ENCODE measurements around the gene CACNB3. TPM values are rescaled to one million over a fixed set of nuclear protein-coding genes. Genes with fewer than 3 reads are reported as not detected.
A peak's percentile ranks its signal among the peaks of the same experiment; 100 is the strongest.

Gene CACNB3
- total and polyA plus RNA-seq, 2 of the 13 experiments (the other 11 are each of a cell fraction or from before 2014, with no cell fraction given), result 0.29 to 0.54 TPM

DNA sequence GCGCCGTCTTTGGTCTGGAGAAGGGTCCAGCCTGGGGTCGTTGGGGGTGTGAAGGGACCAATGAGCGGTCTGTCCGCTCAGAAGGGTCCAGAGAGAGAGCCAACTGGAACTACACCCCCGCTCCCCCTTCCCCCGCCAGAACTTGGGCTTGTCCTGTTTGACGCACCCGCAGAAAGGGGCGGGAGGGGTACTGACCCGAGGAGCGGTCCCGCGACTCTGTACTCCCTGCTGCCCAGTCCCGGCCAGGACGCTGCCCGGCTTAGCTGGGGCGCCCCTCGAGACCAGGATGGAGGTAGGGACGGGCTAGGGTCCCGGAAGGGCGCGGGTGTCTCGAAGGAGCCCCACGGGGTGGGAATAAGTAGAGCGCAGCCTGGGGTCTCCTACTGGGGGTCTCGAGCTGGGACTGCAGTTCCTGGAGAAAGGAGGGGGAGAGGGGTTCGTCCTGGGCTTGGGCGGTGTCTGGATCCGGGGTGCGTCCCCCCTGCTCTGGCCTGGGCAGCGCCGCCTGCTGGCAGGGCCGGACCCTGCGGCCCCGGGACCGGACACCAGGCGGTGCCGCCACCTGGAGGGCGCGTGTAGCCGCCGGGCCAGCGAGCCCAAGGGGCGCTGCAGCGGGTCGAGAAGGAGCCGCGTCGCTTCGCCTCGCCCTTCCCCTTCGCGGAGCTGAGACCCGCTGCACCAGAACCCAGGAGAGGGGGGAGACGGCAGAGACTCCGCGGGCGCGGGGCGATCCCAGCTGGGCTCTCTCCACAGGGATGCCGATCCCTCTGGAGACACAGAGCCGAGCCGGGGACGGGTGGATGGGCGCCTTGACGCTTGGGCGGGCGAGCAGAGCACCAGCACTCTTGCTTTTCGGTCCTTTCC is 3.8 kb upstream of the CACNB3 start (continued):
- TF ChIP-seq, protein P1, sequence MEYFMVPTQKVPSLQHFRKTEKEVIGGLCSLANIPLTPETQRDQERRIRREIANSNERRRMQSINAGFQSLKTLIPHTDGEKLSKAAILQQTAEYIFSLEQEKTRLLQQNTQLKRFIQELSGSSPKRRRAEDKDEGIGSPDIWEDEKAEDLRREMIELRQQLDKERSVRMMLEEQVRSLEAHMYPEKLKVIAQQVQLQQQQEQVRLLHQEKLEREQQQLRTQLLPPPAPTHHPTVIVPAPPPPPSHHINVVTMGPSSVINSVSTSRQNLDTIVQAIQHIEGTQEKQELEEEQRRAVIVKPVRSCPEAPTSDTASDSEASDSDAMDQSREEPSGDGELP (IDR thresholded peaks at IDR 0.05; ENCODE audit: borderline replicate concordance, low read depth), result no peak; the same call in 1 of the 2 replicates
- TF ChIP-seq WIZ (CRISPR knock-in tag; IDR thresholded peaks at IDR 0.05) (no peak), ZNF746 (CRISPR knock-in tag; IDR thresholded peaks at IDR 0.05) (peak; percentile 9; the same call in 1 of the 2 replicates), GATA4 (IDR thresholded peaks at IDR 0.05; ENCODE audit: borderline replicate concordance, low read depth) (no peak), SOX5 (CRISPR knock-in tag; IDR thresholded peaks at IDR 0.05; ENCODE audit: borderline replicate concordance) (no peak), KMT2B (CRISPR knock-in tag; IDR thresholded peaks at IDR 0.05) (no peak; the same call in 1 of the 2 replicates), AHR (CRISPR knock-in tag; IDR thresholded peaks at IDR 0.05) (no peak), BRD4 (CRISPR knock-in tag; IDR thresholded peaks at IDR 0.05) (peak; percentile 27; the same call in 1 of the 2 replicates), RAD51 (IDR thresholded peaks at IDR 0.05; ENCODE audit: borderline replicate concordance) (no peak), ZNF790 (CRISPR knock-in tag; IDR thresholded peaks at IDR 0.05; ENCODE audit: borderline replicate concordance) (no peak), ZNF670 (CRISPR knock-in tag; IDR thresholded peaks at IDR 0.05; ENCODE audit: borderline replicate concordance) (0 out of 2 replicates have a peak, but pooled peaks have one; percentile 54)
- TF ChIP-seq, protein P2, sequence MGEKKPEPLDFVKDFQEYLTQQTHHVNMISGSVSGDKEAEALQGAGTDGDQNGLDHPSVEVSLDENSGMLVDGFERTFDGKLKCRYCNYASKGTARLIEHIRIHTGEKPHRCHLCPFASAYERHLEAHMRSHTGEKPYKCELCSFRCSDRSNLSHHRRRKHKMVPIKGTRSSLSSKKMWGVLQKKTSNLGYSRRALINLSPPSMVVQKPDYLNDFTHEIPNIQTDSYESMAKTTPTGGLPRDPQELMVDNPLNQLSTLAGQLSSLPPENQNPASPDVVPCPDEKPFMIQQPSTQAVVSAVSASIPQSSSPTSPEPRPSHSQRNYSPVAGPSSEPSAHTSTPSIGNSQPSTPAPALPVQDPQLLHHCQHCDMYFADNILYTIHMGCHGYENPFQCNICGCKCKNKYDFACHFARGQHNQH (CRISPR knock-in tag; IDR thresholded peaks at IDR 0.05), result peak; percentile 28; the same call in 1 of the 2 replicates
- TF ChIP-seq, protein P3, sequence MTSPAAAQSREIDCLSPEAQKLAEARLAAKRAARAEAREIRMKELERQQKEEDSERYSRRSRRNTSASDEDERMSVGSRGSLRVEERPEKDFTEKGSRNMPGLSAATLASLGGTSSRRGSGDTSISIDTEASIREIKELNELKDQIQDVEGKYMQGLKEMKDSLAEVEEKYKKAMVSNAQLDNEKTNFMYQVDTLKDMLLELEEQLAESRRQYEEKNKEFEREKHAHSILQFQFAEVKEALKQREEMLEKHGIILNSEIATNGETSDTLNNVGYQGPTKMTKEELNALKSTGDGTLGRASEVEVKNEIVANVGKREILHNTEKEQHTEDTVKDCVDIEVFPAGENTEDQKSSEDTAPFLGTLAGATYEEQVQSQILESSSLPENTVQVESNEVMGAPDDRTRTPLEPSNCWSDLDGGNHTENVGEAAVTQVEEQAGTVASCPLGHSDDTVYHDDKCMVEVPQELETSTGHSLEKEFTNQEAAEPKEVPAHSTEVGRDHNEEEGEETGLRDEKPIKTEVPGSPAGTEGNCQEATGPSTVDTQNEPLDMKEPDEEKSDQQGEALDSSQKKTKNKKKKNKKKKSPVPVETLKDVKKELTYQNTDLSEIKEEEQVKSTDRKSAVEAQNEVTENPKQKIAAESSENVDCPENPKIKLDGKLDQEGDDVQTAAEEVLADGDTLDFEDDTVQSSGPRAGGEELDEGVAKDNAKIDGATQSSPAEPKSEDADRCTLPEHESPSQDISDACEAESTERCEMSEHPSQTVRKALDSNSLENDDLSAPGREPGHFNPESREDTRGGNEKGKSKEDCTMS (CRISPR knock-in tag; conservative IDR thresholded peaks at IDR 0.05), result no peak
- TF ChIP-seq, protein P4, sequence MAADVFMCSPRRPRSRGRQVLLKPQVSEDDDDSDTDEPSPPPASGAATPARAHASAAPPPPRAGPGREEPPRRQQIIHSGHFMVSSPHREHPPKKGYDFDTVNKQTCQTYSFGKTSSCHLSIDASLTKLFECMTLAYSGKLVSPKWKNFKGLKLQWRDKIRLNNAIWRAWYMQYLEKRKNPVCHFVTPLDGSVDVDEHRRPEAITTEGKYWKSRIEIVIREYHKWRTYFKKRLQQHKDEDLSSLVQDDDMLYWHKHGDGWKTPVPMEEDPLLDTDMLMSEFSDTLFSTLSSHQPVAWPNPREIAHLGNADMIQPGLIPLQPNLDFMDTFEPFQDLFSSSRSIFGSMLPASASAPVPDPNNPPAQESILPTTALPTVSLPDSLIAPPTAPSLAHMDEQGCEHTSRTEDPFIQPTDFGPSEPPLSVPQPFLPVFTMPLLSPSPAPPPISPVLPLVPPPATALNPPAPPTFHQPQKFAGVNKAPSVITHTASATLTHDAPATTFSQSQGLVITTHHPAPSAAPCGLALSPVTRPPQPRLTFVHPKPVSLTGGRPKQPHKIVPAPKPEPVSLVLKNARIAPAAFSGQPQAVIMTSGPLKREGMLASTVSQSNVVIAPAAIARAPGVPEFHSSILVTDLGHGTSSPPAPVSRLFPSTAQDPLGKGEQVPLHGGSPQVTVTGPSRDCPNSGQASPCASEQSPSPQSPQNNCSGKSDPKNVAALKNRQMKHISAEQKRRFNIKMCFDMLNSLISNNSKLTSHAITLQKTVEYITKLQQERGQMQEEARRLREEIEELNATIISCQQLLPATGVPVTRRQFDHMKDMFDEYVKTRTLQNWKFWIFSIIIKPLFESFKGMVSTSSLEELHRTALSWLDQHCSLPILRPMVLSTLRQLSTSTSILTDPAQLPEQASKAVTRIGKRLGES (CRISPR knock-in tag; IDR thresholded peaks at IDR 0.05; ENCODE audit: borderline replicate concordance), result no peak
- TF ChIP-seq, protein P5, sequence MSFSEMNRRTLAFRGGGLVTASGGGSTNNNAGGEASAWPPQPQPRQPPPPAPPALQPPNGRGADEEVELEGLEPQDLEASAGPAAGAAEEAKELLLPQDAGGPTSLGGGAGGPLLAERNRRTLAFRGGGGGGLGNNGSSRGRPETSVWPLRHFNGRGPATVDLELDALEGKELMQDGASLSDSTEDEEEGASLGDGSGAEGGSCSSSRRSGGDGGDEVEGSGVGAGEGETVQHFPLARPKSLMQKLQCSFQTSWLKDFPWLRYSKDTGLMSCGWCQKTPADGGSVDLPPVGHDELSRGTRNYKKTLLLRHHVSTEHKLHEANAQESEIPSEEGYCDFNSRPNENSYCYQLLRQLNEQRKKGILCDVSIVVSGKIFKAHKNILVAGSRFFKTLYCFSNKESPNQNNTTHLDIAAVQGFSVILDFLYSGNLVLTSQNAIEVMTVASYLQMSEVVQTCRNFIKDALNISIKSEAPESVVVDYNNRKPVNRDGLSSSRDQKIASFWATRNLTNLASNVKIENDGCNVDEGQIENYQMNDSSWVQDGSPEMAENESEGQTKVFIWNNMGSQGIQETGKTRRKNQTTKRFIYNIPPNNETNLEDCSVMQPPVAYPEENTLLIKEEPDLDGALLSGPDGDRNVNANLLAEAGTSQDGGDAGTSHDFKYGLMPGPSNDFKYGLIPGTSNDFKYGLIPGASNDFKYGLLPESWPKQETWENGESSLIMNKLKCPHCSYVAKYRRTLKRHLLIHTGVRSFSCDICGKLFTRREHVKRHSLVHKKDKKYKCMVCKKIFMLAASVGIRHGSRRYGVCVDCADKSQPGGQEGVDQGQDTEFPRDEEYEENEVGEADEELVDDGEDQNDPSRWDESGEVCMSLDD (CRISPR knock-in tag; IDR thresholded peaks at IDR 0.05; ENCODE audit: borderline replicate concordance), result peak; percentile 98
